ENCODE data around the gene EHMT1. TPM values are rescaled to one million over a fixed set of nuclear protein-coding genes. Genes with fewer than 3 reads are reported as not detected.
A peak's percentile ranks its signal among the peaks of the same experiment; 100 is the strongest.

The EHMT1 gene
- total and polyA plus RNA-seq, 8 donors = 29.9 to 51.1 (median 32.6) TPM

DNA sequence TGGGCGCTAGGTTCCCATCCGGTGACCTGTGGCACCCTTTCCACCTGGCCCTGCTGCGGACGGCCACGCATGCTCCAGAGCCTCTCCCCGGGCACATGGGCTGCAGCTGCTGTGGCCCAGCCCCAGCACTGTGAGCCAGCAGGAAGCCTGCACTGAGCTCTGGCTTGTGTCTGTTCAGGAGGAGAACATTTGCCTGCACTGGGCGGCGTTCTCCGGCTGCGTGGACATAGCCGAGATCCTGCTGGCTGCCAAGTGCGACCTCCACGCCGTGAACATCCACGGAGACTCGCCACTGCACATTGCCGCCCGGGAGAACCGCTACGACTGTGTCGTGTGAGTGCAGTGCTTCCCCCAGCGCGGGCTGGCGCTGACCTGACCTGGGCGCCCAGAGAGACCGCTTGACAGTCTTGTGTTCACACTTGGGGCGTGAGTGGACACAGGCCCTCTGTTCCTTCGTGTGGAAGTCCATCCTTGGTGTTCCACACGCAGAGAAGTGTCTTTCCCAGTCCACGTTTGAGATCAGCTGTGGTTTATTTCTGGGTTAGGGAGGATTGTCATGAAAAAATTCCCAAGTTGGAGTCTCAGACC lies 192.6 kb downstream of the EHMT1 start:
- no peak for ATAC-seq
- DNase-seq = peak in 1 of 6 donors; percentile 50
- Histone ChIP-seq H3K4me1 (no peaks in the 10 kb centered on the region), H3K36me3 (peaks cover 7 to 29% (median 12%) of the 10 kb centered on the region in 3 donors), H3K4me3 (no peak overlapping the region), H3K27ac (no peak overlapping the region), H3K27me3 (no peaks in the 10 kb centered on the region), H3K9me3 (no peaks in the 10 kb centered on the region)
- intact Hi-C loops (cut with DNase I) = no loop called here
- no peak for TF ChIP-seq CTCF (IDR thresholded peaks at IDR 0.05)
- FAIRE-seq = no peak
- 92 to 94% methylated on average over 30 of the region's 30 CpGs for WGBS, 2 donors

GRCh38 chr9:137812356-137813023 lies 193.7 kb downstream of the EHMT1 start:
- WGBS, 2 donors = 91% methylated on average over 9 of the region's 9 CpGs
- intact Hi-C loops (cut with DNase I) = no loop called here

GRCh38 chr9:137813167-137813566 lies 194.4 kb downstream of the EHMT1 start:
- TF ChIP-seq CTCF (IDR thresholded peaks at IDR 0.05) = no peak
- no peak overlapping the region for H3K27ac ChIP-seq
- ATAC-seq (no peak), FAIRE-seq (no peak), DNase-seq (peak in 1 of 6 donors; percentile 41)
- no peaks in the 10 kb centered on the region for H3K4me1 ChIP-seq
- no peak overlapping the region for H3K4me3 ChIP-seq
- intact Hi-C loops (cut with DNase I) = no loop called here
- H3K36me3 ChIP-seq = peaks cover 7 to 46% (median 24%) of the 10 kb centered on the region in 3 donors
- H3K9me3 ChIP-seq = no peaks in the 10 kb centered on the region
- 96 to 98% methylated on average over 19 of the region's 19 CpGs for WGBS, 2 donors
- no peaks in the 10 kb centered on the region for H3K27me3 ChIP-seq

More at GRCh38 chr9:137812356-137813023, 193.7 kb downstream of the EHMT1 start:
- no peaks in the 10 kb centered on the region for H3K27me3 ChIP-seq
- FAIRE-seq (no peak), DNase-seq (no peak), ATAC-seq (no peak)
- no peak for TF ChIP-seq CTCF (IDR thresholded peaks at IDR 0.05)
- H3K27ac ChIP-seq = no peak overlapping the region
- H3K4me3 ChIP-seq = no peak overlapping the region
- H3K4me1 ChIP-seq = no peaks in the 10 kb centered on the region
- no peaks in the 10 kb centered on the region for H3K9me3 ChIP-seq
- peaks cover 7 to 39% (median 17%) of the 10 kb centered on the region in 3 donors for H3K36me3 ChIP-seq

- DNase-seq (peak in 1 of 6 donors; percentile 38), ATAC-seq (peak in 1 of 4 donors; percentile 12), FAIRE-seq (no peak)
- no peak for TF ChIP-seq CTCF (IDR thresholded peaks at IDR 0.05)
- peaks cover 7 to 46% (median 26%) of the 10 kb centered on the region in 3 donors for H3K36me3 ChIP-seq
- intact Hi-C loops (cut with DNase I) = no loop called here
- no peaks in the 10 kb centered on the region for H3K9me3 ChIP-seq
- H3K4me3 ChIP-seq = no peak overlapping the region
- H3K27me3 ChIP-seq = no peaks in the 10 kb centered on the region
- whole genome bisulfite sequencing, 2 donors = 92 to 93% methylated on average over 17 to 26 of the region's 26 CpGs
- no peak overlapping the region for H3K27ac ChIP-seq
- H3K4me1 ChIP-seq = no peaks in the 10 kb centered on the region
These were observed 195.0 kb downstream of the EHMT1 start for GRCh38 chr9:137813651-137814415.
